GM19328 (cell line): ENCODE measurements around the gene AGGF1.
"Not testable (repeated sequence)": the region's sequence is repeated elsewhere in the genome, so short reads cannot be mapped to it uniquely, and the experiment has no call there.

Experiments
- ATAC-seq: cut with Tn5 transposase; IDR thresholded peaks from one replicate; pipeline ENCODE4 v1.9.1; 2021; ENCODE audit warnings: mild to moderate bottlenecking, moderate library complexity; ENCODE audit not compliant: unreplicated experiment

Gene AGGF1, protein sequence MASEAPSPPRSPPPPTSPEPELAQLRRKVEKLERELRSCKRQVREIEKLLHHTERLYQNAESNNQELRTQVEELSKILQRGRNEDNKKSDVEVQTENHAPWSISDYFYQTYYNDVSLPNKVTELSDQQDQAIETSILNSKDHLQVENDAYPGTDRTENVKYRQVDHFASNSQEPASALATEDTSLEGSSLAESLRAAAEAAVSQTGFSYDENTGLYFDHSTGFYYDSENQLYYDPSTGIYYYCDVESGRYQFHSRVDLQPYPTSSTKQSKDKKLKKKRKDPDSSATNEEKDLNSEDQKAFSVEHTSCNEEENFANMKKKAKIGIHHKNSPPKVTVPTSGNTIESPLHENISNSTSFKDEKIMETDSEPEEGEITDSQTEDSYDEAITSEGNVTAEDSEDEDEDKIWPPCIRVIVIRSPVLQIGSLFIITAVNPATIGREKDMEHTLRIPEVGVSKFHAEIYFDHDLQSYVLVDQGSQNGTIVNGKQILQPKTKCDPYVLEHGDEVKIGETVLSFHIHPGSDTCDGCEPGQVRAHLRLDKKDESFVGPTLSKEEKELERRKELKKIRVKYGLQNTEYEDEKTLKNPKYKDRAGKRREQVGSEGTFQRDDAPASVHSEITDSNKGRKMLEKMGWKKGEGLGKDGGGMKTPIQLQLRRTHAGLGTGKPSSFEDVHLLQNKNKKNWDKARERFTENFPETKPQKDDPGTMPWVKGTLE

DNA sequence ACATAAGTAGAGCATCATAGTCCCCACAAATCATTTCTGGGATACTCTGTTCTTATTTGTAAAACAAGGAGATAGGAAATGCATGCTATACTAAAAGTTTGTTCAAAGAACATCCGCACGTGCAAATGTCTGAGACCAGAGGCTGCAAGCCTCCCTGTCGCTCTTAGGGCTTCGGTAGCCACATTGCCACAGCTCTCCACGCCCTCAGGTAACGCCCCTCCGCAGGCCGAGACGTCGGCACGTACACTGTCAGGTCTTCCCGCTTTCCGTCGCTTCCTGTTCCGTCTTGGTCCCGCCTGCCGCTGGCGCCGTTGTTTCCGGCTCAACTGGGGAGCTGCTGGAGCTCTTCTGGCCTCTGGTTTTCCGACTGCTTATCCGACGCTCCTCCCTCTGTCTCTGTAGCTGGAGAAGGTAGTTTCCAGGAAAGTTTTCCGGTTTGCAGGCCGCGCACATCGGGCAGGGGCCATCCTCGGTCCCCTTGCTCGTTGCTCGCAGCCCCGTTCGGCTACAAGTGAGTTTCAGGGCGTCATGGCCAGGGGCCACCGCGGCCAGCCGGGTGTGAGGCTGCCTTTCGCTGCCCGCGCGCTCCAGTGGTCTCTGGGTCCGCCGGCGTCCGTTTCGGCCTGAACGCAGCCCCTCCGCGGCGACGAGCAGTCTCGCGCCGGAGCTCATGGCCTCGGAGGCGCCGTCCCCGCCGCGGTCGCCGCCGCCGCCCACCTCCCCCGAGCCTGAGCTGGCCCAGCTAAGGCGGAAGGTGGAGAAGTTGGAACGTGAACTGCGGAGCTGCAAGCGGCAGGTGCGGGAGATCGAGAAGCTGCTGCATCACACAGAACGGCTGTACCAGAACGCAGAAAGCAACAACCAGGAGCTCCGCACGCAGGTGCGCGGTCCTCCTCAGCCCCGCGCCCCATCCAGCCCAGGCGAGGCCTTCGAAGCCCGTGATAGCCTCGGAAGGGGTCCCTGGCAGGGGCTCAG is at the start of gene AGGF1:
TSS of gene AGGF1 (plus strand) at position 308 of the 975 bp plus-strand sequence. CDS start at position 671, 363 bp downstream.
- ATAC-seq: peak; percentile 95

GRCh38 chr5:76980518-76981144 is 49.6 kb upstream of the AGGF1 start:
- ATAC-seq: no peak

- ATAC-seq: no peak
Measured at GRCh38 chr5:76982450-76982849, 47.8 kb upstream of the AGGF1 start.

DNA sequence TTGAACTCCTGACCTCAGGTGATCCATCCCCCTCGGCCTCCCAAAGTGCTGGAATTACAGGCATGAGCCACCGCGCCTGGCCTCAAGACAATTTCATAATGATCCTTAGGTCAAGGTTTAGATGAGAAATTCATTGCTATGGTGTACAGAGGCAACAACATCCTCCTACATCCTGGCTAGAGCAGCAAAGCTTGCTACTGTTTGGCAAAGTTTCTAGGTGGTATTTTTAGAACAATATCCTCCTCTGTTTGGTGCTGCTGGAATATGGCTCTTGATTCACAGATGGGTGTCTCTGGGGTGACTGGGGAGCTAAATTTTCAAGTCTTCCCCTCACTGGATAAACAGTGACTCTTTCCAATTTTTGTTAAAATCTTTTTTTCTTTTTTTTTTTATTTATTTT is 46.7 kb upstream of the AGGF1 start:
- ATAC-seq: no peak

DNA sequence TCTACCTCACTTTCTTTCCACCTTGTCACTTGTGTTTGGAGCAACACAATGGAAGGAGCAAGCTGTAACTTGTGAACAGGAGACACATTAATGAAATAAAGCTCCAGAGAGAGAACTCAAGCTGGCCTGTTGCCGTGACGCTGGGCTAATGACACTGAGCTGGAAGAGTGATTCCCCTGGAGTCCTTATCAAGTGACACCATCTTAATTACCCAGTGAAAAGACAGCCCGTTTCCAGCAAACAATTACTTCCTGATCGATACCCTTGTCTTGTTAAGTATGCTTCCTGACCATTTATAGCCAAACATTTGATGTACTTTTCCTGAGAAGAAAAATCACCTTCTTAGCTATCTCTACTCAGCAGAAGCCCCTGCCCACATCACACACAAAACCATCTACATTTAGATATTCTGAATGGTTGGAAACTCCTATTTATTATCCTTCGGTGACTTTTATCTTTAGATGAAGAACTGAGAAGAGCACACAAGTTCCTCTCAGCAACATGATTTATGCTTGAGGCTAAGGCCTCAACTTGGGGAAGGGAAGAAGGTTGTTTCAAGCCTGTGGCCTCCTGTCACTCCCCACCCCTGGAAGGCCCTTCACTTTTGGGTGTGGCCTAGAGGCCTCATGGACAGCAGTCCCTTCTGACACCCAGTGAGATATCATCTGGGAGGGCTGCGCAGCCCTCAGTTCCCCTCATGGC is 43.2 kb upstream of the AGGF1 start:
- ATAC-seq: no peak

- no peak for ATAC-seq
Measured at GRCh38 chr5:76990899-76991459, 39.2 kb upstream of the AGGF1 start.

GRCh38 chr5:76993436-76993835 is 36.8 kb upstream of the AGGF1 start:
- ATAC-seq: not testable (repeated sequence)

- ATAC-seq: no peak
Measured at GRCh38 chr5:76994337-76994736, 35.9 kb upstream of the AGGF1 start.

- not testable (repeated sequence) for ATAC-seq
Measured at GRCh38 chr5:76998251-76998650, 32.0 kb upstream of the AGGF1 start.

- ATAC-seq: no peak
Measured at GRCh38 chr5:76999451-76999850, 30.8 kb upstream of the AGGF1 start.

- ATAC-seq: no peak
Measured at GRCh38 chr5:77003246-77003645, 27.0 kb upstream of the AGGF1 start.

GRCh38 chr5:77006124-77006523 is 24.1 kb upstream of the AGGF1 start:
- ATAC-seq: no peak

GRCh38 chr5:77008413-77008812 is 21.8 kb upstream of the AGGF1 start:
- no peak for ATAC-seq

DNA sequence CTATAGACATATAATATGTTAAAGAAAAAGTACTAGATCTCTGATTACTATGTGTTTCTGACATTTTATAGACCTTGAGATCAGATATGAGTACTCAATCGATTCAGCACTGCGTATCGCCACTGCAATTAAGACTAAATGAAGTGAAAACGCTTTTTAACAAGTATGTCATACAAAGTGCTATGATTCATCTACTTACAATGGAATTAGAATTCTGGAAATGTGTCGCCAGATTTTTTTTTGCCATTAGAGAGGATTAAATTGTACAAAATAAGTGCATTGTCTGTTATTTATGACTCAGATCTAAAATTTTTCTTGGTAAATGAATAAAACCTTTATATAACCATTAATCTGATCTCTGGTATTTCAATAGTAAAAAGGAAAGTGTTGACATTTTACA is 20.0 kb upstream of the AGGF1 start:
- no peak for ATAC-seq

GRCh38 chr5:77011498-77011897 is 18.7 kb upstream of the AGGF1 start:
- ATAC-seq: no peak

- ATAC-seq: no peak
Measured at GRCh38 chr5:77012601-77013000, 17.6 kb upstream of the AGGF1 start.

DNA sequence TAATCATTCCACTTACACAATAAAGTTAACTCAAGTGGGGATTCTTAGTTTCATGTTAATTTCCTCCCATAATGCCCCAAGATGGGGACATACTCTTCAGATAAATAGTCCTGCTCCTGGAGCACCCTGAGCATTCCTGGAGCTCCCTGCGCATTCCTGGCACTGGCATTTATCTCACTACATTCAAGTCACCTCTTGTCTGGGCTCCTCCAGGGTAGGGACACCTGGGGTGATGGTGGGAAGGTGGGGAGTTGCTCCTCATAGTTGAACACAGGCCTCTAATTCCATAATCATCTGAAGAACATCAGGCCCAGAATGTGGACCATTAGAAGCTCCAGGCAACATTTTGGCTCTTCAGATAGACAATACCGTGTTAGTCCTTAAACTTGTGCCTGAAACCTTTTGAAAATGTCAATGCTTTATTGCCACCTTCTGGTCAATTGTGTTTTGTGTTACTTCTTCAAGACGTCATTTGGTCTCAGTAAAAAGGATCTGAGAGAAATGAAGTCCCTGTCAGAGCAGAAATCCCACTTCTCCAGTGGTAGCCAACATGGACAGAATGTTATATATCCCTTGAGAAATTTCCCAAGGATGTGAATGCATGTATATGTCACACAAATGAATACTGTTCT is 14.2 kb upstream of the AGGF1 start:
- no peak for ATAC-seq

- ATAC-seq: no peak
Measured at GRCh38 chr5:77016962-77017361, 13.2 kb upstream of the AGGF1 start.

DNA sequence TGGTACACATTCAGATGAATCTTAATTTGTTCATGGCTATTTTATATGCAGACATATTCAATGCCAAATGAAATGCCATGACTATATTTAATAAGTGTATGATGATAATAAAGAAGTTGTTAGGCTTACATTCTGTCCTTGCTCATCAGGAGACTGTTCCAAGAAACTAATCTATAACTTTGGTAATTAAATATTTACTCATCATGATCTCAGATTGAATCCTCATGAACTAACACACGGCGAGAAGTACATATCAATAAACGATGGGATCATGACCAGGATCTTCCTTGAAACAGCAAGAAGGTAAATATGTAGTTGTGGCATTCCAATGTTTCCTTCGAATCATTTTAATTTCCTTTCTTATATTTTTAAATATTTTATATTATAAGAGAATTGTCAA is 12.5 kb upstream of the AGGF1 start:
- no peak for ATAC-seq
